GM12801 (cell line): Measurements from ENCODE around the gene E4F1.

Experiments
- TF ChIP-seq, protein P1 (sequence below): IDR thresholded peaks from one replicate; pipeline ENCODE4 v1.5.1; 2011; ENCODE audit warnings: control low read depth; ENCODE audit not compliant: insufficient read length; ENCODE audit errors: extremely low read depth

The E4F1 gene

DNA sequence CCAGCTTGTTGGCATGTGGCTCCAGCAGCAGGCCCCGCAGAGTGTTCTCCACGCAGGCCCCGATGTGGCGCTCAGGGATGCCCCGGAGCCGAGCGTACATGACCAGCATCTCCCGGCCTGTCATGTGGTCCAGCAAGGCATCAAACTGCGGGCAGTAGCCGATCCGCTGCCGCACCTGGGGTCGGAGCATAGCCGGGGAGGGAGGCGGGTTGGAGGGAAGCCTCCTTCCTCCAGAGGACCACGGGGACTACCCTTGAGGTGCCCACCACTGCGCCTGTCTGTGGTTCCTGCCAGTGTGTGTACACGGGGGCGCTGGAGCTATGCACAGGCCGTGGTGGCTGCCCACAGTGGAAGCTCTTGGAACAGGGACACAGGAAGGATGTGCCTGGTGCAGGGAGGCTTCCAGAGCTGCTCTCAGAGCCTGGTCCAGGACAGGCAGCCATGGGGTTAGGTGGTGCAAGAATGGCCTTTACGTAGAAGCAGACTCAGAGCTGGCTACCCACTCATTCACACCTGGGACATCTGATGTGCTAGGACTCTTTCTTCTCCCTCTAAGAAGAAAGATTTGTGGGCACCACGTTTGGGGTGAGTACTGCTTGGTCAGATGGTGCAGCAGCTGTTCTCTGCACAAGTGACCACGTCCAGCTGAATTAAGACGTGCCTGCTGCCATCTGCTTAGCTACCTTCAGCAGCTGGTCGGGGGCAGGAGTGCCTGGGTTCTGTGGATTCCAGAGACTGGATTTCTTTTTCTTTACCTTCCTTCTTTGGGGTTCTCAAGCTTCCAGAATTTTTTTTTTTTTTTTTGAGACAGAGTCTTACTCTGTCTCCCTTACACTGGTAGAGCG is 55.8 kb downstream of the E4F1 start:
- TF ChIP-seq, protein P1, sequence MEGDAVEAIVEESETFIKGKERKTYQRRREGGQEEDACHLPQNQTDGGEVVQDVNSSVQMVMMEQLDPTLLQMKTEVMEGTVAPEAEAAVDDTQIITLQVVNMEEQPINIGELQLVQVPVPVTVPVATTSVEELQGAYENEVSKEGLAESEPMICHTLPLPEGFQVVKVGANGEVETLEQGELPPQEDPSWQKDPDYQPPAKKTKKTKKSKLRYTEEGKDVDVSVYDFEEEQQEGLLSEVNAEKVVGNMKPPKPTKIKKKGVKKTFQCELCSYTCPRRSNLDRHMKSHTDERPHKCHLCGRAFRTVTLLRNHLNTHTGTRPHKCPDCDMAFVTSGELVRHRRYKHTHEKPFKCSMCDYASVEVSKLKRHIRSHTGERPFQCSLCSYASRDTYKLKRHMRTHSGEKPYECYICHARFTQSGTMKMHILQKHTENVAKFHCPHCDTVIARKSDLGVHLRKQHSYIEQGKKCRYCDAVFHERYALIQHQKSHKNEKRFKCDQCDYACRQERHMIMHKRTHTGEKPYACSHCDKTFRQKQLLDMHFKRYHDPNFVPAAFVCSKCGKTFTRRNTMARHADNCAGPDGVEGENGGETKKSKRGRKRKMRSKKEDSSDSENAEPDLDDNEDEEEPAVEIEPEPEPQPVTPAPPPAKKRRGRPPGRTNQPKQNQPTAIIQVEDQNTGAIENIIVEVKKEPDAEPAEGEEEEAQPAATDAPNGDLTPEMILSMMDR: no peak

DNA sequence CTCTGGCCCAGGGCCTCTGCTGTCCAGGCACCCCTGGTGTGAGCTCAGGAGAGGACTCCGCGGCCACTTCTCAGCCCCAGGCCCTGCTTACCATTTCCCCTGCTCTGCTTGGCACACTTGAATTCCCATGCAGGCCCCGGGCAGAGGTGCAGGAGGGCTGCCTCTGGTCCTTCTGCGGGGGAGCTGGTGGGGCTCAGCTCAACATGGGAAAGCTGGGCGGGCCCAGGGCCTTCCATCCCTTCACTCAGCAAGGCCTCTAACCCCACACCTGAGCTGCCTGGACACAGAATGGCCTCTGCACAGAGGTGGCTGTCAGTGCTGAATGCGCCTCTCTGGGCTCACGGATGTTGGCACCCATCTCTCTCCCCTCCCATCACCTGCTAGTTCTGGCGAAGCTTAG is 57.1 kb downstream of the E4F1 start:
- TF ChIP-seq, protein P1: no peak

DNA sequence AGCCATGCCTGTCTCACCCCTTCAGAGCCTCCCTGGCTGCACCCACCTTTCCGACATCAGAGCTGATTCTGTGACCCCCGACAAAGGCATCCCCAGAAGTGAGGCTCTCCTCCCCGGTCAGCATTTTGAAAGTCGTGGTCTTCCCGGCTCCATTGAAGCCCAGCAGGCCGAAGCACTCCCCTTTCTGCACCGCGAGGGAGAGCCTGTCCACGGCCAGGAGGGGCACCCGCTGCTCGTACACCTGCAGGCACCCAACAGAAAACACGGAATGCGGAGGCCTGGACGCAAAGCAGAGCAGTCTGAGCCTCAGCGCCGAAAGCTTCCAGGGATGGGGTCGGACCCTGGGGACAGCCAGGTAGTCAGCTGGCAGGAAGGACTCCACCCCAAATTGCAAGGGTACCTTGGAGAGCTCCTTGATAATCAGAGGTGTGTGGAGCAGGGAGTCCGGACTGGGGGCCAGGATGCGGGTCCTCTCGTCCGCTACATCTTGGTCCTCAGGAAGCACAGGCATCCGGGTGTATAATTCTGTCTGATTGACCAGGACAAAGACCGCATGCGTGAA is 57.7 kb downstream of the E4F1 start:
- TF ChIP-seq, protein P1: no peak

DNA sequence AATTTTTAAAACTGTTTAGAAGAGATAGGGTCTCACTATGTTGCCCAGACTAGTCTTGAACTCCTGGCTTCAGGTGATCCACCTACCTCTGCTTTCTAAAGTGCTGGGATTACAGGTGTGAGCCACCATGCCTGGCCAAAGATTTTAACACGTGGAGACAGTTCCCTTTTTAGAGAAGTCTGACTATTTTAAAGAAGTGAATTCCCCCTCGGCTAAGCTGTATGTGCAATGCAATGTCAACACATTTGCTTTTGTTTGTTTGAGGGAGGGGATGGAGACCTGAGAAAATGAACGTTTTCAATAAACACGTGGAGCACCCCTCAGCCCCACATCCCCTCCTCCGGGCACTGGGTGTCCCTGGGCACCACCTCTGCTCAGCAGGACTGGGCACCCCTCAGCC is 58.9 kb downstream of the E4F1 start:
- TF ChIP-seq, protein P1: no peak

DNA sequence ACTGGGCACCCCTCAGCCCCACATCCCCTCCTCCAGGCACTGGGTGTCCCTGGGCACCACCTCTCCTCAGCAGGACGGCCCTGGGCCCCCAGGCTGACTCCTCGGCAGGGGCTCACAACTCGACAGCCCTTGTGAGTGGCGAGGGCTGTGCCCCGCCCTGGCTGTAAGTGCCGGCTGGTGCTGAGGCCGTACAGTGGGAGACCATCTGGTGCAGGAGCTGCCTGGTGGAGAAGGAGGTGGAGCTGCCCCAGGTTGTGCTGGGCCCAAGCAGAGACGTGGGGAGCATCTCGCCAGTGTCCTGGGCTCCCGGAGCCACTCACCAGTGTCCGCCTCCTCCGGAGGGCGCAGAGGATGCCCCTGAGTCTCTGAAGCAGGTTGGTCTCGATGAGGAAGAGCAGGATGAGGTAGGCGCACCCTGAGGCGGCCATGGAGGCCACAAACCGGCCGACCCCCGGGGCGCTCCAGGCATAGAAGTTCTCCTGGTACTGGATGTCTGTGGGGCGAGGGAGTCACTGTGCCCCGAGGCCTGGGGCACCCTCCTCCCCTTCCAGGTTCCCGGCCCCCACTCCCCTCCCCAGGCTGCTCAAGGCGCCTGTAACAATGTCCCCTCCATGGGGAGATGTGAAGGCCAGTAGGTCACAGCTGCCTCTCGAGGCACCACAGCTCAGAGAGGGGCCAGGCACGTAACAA is 59.6 kb downstream of the E4F1 start:
- TF ChIP-seq, protein P1: no peak

DNA sequence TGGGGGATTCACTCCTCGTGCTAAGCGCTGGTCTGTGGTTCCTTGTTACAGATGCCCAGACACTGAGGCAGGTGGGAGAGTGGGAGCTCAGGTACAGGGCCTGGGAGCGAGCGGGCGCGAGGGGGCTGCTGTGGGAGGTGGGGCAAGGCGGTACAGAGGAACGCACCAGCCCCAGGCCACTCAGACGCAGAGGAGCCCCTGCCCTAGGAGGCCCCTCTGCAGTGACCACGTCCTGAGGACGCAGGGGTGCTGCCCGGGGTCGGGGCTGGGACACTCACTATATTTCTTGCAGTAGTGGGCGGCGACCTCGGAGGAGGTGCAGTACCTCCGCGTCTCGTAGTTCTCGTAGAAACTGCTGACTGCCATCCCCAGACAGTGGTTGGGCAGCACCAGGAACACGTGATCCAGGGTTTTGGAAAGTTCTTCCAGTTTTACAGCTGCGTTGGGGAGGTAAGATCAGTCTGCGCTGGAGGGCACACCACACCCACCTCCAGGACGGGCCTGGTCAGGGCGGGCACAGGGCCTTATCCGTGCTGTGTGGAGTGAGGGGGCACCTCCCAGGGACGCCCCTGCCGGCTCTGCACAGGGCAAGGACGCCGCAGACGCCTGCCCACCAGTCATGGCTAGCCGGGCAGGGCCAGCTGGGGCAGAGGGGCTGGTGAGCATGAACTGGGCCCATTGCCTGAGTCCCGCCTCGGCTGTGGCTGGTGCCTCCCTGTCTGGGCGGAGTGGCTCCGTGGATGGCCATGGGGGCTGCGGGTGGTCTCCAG is 60.8 kb downstream of the E4F1 start:
- TF ChIP-seq, protein P1: no peak
